Measurements from ENCODE around the gene NALCN. TPM values are rescaled to one million over a fixed set of nuclear protein-coding genes. Genes with fewer than 3 reads are reported as not detected.

Gene NALCN
- total and polyA plus RNA-seq, 2 of the 8 experiments (the other 6 are each of a cell fraction or from before 2014, with no cell fraction given), result 0.26 to 0.54 TPM

- ChIA-PET CTCF (ENCODE audit: partially characterized antibody) (interaction anchor here (1.5 kb wide), 1 partner anchor 358 kb away, joined by 3 read pairs; no protein-coding TSS in a partner anchor), POLR2A (ENCODE audit: partially characterized antibody) (no interaction called here)
- Histone ChIP-seq H3K18ac (ENCODE audit: extremely low read depth, low read length) (no peak overlapping the region), H3K9me3 (ENCODE audit: insufficient read depth in 2 of 2, low read depth in 1 of 2, low read length in 1 of 2) (no peaks in the 10 kb centered on the region), H3K4ac (replicated peaks; ENCODE audit: insufficient read length, low read depth, low read length) (no peak overlapping the region), H3K23me2 (ENCODE audit: low read depth, low read length) (no peaks in the 10 kb centered on the region), H3K79me1 (ENCODE audit: low read depth, low read length) (no peaks in the 10 kb centered on the region), H3K23ac (ENCODE audit: insufficient read length) (peak overlapping the region; percentile 96), H3K79me2 (ENCODE audit: control insufficient read depth in 1 of 2, insufficient read depth in 2 of 2, low read length in 2 of 2) (no peaks in the 10 kb centered on the region), H4K20me1 (replicated peaks in 1 of 2; ENCODE audit: control insufficient read depth in 1 of 2, insufficient read depth in 2 of 2, low read length in 2 of 2) (no peaks in the 10 kb centered on the region), H3K4me1 (replicated peaks in 1 of 4; ENCODE audit: control insufficient read depth in 3 of 4, insufficient read depth in 4 of 4, low read length in 3 of 4) (no peaks in the 10 kb centered on the region), H3K36me3 (ENCODE audit: control insufficient read depth in 2 of 4, insufficient read depth in 4 of 4, low read length in 3 of 4) (no peaks in the 10 kb centered on the region), H4K91ac (replicated peaks; ENCODE audit: insufficient read length, low read length) (no peak overlapping the region), H2BK5ac (ENCODE audit: low read depth, low read length) (no peak overlapping the region), H3K9ac (replicated peaks in 1 of 4; ENCODE audit: extremely low read depth in 1 of 4, low read depth in 3 of 4, low read length in 3 of 4) (no peak overlapping the region), H3K27me3 (replicated peaks in 1 of 4; ENCODE audit: control insufficient read depth in 3 of 4, extremely low read depth in 1 of 4, insufficient read depth in 3 of 4, low read length in 3 of 4) (no peaks in the 10 kb centered on the region), H3K14ac (ENCODE audit: insufficient read length) (no peak overlapping the region), H2AFZ (ENCODE audit: low read length) (no peak overlapping the region), H2BK120ac (replicated peaks; ENCODE audit: low read depth, low read length) (no peak overlapping the region), H4K5ac (ENCODE audit: insufficient read length, low read depth, low read length) (no peak overlapping the region), H2BK12ac (ENCODE audit: low read depth, low read length) (no peak overlapping the region), H3K4me3 (ENCODE audit: extremely low read depth in 1 of 4, insufficient read depth in 2 of 4, low read depth in 3 of 4, low read length in 4 of 4) (no peak overlapping the region), H3K4me2 (ENCODE audit: insufficient read depth in 1 of 2, low read depth in 2 of 2, low read length in 2 of 2) (no peak overlapping the region), H4K8ac (ENCODE audit: extremely low read depth, insufficient read depth, low read length) (no peak overlapping the region), H2BK15ac (ENCODE audit: low read length) (no peak overlapping the region), H3K56ac (replicated peaks; ENCODE audit: insufficient read length, low read depth, low read length) (no peak overlapping the region), H2AK5ac (ENCODE audit: low read depth, low read length) (no peak overlapping the region), H2BK20ac (ENCODE audit: low read length) (no peak overlapping the region), H3K27ac (ENCODE audit: low read depth, low read length) (no peak overlapping the region)
- DNase-seq (ENCODE audit: low read depth in 1 of 2, low spot score in 2 of 2) (no peak), FAIRE-seq (no peak)
- 82% methylated on average over 2 of the region's 2 CpGs; no CpG with 5 or more reads in 1 of the 2 experiments for WGBS, 2 experiments (ENCODE audit: extremely low coverage in 1 of 2, insufficient coverage in 1 of 2, insufficient read length in 1 of 2, insufficient replicate concordance in 2 of 2, low coverage in 1 of 2, low lambda C conversion rate in 2 of 2, missing lambda C conversion rate in 1 of 2)
- TF ChIP-seq EGR1 (IDR thresholded peaks at IDR 0.05; ENCODE audit: borderline replicate concordance, low read depth, low read length), result no peak
- TF ChIP-seq E2F6 (IDR thresholded peaks at IDR 0.05), result no peak
Observed at GRCh38 chr13:101399365-101399764, 16.9 kb downstream of the NALCN start.

All from H1 (cell line).